CD4-positive, alpha-beta T cell treated with Interleukin-17A for 4 hours (primary cell): ENCODE measurements around the gene ZBTB9.
"Not testable (repeated sequence)": the region's sequence is repeated elsewhere in the genome, so short reads cannot be mapped to it uniquely, and the experiment has no call there.

ENCODE experiments used
- DNase-seq: peaks from one replicate; pipeline ENCODE4 v3.0.0-alpha.2; 2020; ENCODE audit warnings: mixed read lengths

ZBTB9 gene

DNA sequence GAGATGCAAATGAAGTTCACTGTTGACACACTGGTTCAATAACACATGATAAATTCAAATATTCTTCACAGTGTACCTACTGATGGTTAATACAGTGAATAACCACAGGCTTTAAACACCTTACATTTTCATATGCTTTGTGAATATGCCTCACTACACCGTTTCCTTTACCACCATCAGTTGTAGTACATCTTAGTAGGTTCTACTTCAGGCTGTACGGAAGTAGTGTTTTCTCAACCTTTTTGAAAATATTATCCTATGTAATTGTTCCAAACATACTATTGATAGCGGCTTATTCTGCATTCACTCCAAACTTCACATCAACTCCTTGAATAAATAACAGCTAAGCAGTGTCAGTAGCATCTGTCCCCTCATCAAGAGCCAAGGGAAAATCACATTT, 15.3 kb downstream of the ZBTB9 start:
- no peak for DNase-seq

DNA sequence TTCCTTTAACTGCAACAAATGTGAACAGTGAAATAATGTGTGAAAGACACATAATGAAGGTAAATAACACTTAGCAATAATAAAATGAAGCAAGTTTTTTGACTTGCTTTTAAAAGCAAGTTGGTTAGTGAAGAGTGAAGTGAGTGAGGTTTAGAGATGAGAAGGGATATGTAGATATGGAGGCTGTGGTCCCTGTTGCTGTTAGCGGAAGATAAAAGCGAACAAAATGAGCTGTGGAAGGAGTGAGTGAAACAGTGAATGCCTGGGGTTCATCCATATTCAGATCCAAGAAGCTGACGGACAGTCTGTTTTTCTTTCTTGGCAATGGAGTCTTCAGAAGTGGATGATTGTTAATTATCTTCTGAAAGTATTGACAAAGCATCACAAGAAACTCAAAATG, 23.5 kb downstream of the ZBTB9 start:
- DNase-seq: no peak

DNA sequence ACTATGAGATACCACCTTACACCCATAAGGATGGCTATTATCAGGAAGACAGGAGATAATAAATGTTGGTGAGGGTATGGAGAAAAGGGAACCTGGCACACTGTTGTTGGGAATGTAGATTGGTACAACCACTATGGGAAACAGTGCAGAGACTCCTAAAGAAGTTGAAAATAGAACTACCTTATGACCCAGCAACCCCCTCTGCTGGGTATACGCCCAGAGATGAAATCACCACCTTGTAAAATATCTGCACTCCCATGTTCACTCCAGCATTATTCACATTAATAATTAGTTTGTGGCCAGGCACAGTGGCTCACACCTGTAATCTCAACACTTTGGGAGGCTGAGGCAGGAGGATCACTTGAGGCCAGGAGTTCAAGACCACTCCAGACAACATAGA, 26.8 kb downstream of the ZBTB9 start:
- DNase-seq: peak; percentile 36

- DNase-seq: not testable (repeated sequence)
Measured at GRCh38 chr6:33482620-33483019, 28.2 kb downstream of the ZBTB9 start.

DNA sequence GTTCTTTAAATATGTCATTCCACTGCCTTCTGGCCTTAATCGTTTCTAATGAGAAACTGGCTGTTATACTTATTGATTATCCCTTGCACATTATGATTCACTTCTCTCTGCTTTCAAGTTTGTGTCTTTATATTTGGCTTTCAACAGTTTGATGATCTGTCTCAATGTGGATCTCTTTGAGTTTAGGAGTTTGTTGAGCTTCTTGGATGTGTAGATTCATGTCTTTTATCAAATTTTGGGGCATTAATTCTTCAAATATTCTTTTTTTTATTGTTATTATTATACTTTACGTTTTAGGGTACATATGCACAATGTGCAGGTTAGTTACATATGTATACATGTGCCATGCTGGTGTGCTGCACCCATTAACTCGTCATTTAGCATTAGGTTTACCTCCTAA, 29.3 kb downstream of the ZBTB9 start:
- DNase-seq: no peak

DNA sequence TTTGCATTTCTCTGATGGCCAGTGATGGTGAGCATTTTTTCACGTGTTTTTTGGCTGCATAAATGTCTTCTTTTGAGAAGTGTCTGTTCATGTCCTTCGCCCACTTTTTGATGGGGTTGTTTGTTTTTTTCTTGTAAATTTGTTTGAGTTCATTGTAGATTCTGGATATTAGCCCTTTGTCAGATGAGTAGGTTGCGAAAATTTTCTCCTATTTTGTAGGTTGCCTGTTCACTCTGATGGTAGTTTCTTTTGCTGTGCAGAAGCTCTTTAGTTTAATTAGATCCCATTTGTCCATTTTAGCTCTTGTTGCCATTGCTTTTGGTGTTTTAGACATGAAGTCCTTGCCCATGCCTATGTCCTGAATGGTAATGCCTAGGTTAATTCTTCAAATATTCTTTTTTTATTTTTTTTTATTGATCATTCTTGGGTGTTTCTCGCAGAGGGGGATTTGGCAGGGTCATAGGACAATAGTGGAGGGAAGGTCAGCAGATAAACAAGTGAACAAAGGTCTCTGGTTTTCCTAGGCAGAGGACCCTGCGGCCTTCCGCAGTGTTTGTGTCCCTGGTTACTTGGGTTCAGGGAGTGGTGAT, 30.4 kb downstream of the ZBTB9 start:
- not testable (repeated sequence) for DNase-seq

GRCh38 chr6:33485680-33486079, 31.3 kb downstream of the ZBTB9 start:
- DNase-seq: not testable (repeated sequence)

GRCh38 chr6:33488339-33488738, 34.0 kb downstream of the ZBTB9 start:
- DNase-seq: no peak

DNA sequence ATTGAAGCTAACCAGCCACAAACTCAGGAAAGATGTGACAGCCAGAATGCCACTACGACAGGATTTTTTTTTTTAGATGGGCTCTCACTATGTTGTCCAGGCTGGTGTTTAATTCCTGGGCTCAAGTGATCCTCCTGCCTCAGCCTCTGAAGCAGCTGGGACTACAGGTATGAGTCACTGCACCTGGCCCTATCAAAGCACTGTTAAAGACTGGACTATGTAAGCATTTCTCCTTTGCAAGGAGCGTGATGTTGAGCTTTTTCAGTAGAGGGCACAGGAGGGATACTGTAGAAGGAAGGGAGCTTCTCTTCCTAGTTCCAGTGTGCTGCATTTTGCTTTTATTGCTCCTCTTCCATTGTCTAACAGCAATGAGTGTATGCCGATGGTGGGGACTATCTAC, 35.8 kb downstream of the ZBTB9 start:
- no peak for DNase-seq

DNA sequence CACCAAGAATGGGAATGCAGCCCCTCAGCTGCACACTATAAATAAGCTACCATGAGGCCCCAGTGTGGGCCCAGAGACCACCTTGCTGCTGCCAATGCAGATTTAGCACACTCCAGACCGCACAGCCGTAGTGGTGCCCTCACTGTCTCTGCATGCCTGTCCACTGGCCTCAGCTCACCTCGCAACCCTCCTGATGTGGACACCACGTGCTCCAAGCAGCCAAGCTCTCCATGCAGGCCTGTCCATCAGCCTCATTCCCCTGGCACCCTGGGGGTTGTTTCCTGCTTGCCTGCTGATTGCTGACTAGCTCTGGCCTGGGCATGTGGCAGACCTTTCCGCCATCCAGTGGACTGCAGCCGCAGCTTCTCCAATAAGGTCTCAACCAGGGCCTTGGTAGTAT, 36.2 kb downstream of the ZBTB9 start:
- no peak for DNase-seq

DNA sequence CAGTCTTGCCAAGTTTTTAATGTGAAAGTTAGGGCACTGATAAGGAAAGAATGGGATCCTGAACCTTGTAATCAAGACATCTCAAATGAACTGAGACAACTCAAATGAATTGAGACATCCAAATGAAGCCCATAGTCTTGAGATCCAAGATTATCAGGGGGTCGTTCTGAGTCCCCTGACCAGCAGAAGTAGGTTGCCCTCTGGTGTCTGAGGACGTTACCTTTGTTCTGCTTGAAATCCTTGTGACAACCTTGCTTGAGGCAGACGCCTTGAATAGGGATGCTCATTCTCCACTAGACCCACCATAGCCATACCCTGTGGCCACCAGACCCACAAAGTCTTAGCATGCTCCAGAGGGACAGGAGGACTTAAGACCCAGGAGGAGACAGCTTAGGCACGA, 37.7 kb downstream of the ZBTB9 start:
- DNase-seq: peak; percentile 18

DNA sequence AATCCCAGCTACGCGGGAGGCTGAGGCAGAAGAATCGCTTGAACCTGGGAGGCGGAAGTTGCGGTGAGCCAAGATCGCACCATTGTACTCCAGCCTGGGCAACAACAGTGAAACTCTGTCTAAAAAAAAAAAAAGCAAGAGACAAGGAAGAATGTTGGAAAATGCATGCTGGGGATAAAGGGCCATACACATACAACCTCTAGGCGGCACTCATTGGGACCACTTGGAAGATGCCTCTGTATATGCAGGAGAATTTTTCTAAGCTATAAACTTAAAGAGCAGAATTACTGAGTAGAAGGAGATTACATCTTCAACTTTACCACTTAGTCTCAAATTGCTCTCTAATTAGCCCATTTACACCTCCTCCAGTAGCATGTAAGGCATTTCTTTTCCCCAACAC, 42.8 kb downstream of the ZBTB9 start:
- DNase-seq: no peak

- no peak for DNase-seq
Measured at GRCh38 chr6:33502486-33502885, 48.1 kb downstream of the ZBTB9 start.

DNA sequence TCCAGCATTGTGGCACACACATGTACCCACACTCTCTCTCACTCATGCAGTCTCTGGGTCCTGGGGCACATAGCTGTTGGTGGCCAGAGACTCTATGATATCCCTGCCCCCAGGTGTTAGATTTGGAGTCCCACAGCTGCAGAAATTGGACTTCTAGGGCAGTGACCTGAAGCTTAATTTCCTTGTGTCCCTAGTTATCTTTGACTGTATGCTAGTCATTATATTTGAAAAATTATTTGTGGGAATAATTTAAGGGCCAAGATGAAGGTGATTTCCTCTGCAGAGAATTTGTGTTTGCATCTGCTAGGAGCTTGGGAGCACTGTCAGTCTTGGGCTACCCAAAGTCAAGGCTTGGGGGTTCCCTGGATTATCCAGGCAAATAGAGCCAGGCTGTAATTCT, 50.1 kb downstream of the ZBTB9 start:
- DNase-seq: no peak

GRCh38 chr6:33505548-33506370, 51.4 kb downstream of the ZBTB9 start:
- no peak for DNase-seq
